GM12875 (cell line): ENCODE measurements around the gene SMCO4.

Experiments
- H3K4me3 ChIP-seq: one replicate; pipeline ENCODE4 v1.5.1; 2011; ENCODE audit warnings: low read depth, low read length, control low read depth
- TF ChIP-seq, protein P1 (sequence below): IDR thresholded peaks from 2 replicates; pipeline ENCODE4 v1.5.1; 2011; ENCODE audit warnings: low read depth, mild to moderate bottlenecking, control low read depth, inconsistent platforms, low read length, moderate library complexity, borderline replicate concordance; ENCODE audit not compliant: insufficient read depth

SMCO4 gene

DNA sequence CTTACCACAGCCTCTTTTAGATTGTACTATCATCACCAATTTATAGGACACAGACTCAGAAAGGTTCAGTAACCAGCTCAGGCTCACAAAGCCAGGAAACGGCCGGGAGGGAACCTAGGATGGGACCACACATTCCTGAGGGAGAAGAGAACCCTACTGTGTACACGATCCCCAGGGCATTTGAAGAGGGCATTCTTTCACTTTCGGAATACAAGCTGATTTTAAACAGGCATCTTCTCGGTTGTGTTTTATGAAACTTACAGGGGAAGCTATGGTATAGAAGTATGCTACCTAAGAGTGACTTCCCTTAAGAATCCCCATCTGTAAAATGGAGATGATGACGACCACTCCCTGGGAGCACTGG, 19.0 kb downstream of the SMCO4 start:
- TF ChIP-seq, protein P1, sequence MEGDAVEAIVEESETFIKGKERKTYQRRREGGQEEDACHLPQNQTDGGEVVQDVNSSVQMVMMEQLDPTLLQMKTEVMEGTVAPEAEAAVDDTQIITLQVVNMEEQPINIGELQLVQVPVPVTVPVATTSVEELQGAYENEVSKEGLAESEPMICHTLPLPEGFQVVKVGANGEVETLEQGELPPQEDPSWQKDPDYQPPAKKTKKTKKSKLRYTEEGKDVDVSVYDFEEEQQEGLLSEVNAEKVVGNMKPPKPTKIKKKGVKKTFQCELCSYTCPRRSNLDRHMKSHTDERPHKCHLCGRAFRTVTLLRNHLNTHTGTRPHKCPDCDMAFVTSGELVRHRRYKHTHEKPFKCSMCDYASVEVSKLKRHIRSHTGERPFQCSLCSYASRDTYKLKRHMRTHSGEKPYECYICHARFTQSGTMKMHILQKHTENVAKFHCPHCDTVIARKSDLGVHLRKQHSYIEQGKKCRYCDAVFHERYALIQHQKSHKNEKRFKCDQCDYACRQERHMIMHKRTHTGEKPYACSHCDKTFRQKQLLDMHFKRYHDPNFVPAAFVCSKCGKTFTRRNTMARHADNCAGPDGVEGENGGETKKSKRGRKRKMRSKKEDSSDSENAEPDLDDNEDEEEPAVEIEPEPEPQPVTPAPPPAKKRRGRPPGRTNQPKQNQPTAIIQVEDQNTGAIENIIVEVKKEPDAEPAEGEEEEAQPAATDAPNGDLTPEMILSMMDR = no peak
- H3K4me3 ChIP-seq = no peak overlapping the region

DNA sequence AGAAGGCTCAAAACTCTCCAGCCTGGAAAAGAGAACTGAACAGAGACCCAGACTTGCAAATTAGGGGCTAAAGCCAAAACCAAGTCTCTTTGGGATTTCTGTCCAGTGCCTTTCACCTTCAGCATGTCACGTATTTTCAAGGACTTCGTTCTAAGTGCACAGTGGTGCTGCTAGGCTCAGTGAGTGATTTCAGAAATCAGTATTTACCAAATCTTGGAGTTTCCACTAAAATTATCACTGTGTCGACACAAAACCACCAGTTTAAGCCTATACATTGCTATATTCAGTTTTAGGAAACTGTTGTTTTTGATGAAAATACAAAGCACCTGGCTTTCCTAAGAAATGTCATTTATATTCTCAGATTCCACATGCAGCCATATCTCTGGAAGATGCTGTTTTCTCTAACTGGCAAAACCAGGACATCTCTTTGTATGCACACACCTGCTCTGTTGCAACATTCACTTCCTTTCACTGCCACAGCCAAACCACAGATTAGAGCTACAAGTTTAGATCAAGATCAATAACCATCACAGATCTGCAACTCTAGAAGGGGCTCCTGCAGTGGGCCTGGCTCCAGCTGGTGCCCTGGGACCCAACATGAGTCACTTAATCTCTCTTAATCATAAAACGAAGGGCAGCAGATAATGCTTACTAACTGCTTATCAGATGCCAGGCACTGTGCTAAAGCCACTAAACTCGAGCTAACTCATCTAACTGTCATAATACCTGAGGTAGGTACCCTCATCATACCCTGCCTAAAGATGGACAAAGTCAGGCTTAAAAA, 22.3 kb downstream of the SMCO4 start:
- TF ChIP-seq, protein P1 = no peak
- no peak overlapping the region for H3K4me3 ChIP-seq

DNA sequence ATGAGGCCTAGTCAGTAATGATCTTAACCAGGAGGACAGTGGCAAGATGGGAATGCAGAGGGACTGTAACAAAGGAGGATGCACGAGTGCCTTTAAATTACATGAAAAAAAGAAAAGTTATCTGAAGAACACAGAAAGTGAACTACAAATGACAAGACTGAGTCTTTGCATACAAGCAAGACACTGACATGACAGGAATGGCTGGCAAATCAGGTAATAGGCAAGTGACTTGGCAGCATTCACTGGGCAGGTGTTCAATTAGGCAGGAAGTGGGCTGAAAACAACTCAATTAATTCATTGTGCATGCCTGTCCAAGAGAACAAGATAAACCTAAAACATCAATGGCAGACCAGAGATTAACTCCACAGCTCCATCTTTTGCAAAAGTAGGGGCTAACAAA, 24.0 kb downstream of the SMCO4 start:
- no peak overlapping the region for H3K4me3 ChIP-seq
- TF ChIP-seq, protein P1 = no peak

DNA sequence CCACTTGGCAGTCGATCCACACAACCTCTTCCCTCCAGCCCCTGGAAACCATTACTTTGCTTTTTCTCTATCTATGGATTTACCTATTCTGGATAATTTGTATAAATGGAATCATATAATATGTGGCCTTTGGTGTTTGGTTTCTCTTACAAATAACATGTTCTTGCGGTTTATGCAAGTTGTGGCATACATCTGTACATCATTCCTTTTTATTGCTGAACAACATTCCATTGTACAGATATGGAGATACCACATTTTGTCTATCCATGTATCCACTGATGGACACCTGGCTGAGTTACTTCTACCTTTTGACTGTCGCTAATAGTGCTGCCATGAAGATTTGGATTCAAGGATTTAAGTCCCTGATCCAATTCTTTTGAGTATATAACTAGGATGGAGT, 25.1 kb downstream of the SMCO4 start:
- TF ChIP-seq, protein P1 = no peak
- no peak overlapping the region for H3K4me3 ChIP-seq

DNA sequence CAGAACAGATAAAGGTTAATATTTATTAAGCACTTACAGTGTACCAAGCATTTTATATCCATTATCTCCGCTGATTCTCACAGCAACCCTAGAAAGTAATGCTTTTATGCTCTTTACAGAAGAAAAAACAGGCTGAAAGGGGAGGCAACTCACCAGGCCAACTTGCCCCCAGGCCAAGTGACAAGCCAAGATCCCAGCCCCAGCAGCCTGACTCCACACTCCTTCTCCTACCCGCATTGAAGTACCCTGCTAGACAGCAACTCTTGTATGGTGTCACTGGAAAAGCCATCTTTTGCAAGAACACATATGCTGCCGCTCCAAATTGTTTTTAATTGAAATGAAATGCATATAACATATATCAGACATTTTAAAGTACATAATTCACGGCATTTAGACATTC, 25.6 kb downstream of the SMCO4 start:
- no peak overlapping the region for H3K4me3 ChIP-seq
- TF ChIP-seq, protein P1 = no peak

DNA sequence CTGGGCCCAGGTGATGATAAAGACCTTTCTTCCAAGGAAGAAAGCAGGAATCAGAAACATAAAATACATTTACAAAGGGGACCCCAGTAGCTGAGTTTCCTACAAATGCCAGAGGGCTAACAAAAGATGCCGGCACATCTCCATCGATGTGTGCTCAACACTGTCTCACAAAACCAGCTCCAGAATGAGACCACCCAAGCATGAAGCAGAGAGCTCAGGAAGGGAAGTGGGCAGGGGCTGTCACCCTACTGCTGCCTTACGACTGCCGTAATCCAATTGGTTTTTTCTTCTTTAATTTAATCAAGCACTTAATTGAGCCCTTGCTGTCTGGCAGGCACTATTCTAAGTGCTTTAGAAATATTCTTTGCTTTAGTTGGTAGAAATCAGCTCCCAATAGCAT, 26.1 kb downstream of the SMCO4 start:
- H3K4me3 ChIP-seq = no peak overlapping the region

More for the DNA sequence above, 26.1 kb downstream of the SMCO4 start:
- TF ChIP-seq, protein P1 = no peak
